Right forelimb (tissue), 1 donor: ENCODE results near the gene CLK4.

ENCODE experiments used
- DNase-seq: peaks from one replicate; pipeline ENCODE4 v3.0.0-alpha.2; 2018

CLK4 gene

DNA sequence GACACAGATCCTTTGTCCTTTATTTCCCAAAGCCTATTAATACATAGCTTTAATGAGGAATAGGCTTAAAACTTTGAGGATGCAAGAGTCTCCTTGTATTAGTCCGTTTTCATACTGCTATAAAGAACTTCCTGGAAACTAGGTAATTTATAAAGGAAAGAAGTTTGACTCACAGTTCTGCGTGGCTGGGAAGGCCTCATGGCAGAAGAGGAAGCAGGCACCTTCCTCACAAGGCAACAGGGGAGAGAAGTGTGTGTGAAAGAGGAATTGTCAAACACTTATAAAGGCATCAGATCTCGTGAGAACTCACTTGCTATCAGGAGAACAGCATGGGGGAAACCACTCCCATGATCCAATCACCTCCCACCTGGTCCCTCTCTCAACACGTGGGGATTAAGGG is 5.4 kb upstream of the CLK4 start:
- no peak for DNase-seq

DNA sequence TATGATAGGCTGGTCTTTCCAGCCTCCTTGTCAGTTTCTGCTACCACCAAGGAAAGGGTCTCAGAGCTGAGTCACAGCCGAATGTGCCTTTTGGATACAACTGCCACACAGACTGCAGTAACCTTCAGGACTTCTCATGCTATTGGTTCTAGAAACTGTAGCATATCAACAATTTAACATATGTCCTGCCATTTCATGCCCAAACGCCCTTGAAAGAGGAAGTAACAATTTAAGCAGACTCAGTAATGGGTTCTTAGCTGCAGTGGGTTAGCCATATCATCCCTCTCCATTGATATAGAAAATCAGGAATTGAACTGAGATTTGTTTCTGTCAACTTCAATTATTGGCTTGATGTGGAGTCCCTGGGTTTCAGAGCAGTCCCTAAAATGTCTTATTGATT is 4.1 kb upstream of the CLK4 start:
- no peak for DNase-seq

DNA sequence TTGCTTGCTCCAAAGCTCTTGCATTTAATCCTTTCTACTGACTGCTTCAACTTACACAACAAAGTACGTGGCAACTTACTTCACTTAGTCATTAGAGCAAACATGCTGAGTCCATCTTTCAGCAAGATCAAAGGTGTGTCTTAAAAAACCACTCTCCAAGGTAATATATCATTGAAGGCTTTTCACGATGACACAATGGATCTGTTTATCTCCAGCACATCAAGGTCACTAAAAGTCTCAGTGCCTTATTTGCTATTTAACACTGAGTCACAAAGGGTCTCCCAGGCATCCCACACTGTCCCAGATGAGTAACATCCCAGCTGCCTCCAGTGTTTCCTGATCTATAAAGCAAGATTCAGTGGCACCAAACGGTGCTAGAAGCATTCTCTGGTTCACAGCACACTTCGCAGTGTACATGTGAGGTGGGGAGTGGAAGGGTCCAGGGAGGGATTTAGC is 3.7 kb upstream of the CLK4 start:
- no peak for DNase-seq

DNA sequence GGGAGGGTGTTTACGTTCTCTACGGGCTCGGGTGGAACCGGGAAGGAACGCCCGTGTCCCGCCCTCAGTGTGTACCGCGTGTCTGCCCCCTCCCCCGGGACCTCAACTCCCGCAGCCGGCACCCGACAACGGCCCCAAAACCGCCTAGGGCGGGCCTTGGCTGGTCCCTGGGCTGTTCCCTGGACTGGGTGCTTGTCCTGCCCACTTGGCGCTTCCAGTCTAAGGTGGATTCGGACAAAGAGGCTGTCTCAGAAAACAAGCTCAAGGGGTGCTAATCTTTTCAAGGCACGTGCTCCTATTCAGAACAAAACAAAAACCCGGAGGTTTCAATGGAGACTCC is 379 bp upstream of the CLK4 start:
- DNase-seq = no peak

DNA sequence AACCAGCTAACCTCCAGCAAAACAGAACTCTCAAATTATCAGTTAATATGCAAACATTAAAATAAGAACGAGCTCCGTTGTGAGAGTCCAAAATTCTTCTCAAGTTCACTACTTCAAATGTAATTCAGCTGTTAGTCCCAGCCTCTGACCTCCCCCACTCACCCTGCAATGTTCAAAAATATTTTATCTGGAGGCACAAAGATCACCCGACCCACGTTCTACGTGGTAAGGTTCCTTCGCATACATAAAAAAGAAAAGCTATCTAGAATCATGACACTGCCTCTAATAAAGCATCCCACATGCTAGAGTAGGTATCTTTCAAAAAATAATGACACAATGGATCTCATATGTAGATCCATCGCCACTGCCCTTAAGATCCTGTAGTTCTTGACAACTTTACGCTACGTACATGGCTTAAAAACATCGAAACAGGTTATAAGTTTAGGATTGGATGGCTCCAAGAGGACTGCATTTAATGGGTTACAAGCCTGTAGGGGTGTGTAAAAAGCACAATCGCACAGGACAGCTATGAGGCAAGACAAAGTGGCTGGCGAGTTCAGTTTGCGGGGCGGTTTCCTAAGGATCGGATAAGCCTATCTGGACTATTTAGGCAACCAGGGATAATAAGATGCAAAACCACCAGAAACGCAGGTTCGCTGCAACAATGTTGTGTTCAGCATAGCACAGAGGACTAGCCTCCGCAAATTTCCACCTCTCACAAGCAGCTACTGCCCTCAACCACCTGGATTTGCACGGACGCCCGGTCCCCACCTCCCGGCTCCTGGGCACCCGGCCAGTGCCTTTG is 969 bp downstream of the CLK4 start:
- DNase-seq = no peak

DNA sequence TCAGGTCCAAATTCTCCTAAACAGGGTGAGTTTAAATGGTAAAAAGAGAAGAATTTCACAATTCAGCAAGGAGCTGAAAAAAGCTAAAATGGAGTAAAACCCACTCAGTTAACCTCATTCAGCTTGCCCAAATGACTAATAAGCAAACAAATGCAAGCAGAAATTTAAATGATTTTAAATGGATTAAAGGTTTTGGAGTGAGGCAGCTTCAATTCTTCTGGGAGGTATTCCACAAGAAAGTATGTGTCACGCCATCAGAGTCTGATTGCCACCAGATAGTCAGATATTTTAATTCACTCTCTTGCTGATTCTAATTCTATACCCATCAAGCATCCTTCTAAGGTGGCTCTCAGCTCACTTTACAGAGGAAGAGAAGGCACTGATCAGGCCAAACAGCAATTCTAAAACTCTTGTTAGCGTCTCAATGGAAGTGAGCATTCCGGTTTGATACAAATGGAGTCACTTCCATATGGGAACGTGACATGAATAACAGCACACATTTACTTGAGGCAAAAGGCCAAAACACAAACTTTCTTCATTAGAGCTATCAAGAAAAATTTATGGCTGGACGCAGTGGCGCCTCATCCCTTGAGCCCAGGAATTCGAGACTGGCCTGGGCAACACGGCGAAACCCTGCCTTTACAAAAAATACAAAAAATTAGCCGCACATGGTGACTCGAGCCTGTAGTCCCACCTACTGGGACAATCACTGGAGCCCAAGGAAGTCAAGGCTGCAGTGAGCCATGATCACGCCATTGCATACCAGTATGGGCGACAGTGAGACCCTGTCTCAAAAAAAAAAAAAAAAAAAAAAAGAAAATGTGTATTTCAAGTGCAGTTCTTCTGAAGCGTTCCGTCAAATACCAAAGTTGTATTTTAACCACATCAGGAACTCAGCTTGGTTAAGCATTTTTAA is 2.0 kb downstream of the CLK4 start:
- no peak for DNase-seq

DNA sequence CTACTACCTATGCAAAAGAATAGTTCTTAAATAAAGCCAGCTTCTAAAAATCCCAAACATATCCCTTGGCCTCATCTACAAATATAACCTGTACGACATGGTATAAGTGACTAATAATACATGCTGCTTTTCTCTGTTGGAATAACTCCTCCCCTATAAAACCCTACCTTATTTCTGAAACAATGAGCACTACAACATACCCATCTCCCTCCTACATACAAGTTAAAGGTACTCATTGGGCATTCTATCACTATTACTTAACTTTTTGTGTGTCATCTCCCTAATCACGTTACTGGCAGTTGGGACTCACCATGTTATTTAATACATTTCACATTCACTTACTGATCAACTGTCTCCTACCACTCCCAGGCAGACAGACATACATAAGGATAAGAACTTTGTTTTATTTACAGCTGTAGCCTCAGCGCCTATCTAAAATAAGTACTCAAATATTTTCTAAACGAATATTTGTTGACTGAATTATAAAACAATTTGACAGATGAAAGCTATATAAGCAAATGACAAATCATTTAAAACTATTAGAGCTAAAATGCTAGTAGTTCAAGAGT is 4.1 kb downstream of the CLK4 start:
- DNase-seq = no peak

DNA sequence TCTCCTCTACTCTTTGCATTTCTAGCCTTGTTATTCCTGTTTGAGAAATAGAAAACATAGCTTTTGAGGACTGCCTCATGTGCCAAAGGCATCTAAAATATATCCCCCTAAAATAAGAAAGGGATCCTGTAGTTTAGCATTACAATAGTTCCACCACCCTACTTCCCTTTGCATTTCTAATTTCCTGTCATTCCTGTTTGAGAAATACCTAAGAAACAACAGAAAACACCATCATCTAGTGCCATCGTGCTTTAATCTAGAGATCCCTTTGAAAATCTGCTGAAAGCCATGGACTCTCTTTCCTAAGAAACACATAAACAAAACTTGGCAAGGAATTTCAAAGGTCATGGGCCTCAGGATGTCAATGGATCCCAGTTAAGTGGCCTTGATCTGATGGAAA is 7.5 kb downstream of the CLK4 start:
- no peak for DNase-seq

DNA sequence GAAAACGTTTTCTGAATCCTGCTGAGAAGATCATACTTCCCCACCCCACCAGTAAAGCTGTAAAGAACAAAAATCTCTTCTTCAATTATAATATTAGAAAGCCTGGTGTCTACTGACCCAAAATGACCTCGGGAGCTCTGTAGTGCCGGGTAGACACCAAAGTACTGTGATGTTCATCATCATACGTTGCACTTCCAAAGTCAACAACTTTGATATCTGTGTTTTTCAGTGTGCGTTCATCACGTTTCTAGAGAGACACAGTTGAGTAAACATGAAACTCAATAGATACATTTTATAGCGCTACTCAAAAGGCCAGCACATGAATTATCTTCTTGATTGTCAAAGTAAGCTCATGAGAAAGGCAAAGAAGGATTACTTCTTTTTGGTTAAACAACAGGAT is 14.6 kb downstream of the CLK4 start:
- DNase-seq = no peak

DNA sequence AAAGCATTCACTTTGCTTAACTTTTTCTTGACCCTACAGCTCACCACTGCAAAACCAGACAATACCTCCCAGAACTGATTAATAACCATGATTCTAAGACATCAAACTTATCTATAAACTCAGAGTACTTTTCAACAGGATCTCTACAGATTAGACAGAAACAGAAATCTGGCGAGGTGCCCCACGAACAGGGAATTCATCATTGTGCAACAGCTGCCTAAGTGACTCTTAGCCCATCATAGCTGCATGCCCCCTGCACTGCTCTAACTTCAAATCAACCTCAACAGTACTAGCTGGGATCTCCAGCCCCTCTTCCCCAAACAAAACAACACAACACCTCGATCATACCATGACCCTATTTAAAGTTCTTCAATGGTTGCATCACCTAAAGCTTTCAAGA is 20.6 kb downstream of the CLK4 start:
- no peak for DNase-seq

DNA sequence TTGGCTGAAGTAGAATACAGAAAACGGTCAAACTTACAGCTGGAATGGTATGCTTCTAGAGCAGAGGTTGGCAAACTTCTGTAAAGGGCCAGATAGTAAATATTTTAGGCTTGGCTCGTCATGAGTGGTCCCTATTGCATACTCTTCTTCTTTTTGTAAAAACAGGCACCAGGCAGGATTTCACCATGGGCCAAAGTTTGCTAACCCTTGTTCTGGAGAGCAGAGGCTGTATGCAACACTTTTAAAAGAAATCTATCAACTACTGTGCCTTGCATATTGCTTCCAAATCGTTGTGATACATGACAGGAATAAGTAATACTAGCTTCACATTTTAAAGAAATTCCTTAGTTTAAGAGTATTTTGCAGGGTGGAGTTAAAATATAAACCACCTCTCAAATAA is 21.1 kb downstream of the CLK4 start:
- DNase-seq = no peak

DNA sequence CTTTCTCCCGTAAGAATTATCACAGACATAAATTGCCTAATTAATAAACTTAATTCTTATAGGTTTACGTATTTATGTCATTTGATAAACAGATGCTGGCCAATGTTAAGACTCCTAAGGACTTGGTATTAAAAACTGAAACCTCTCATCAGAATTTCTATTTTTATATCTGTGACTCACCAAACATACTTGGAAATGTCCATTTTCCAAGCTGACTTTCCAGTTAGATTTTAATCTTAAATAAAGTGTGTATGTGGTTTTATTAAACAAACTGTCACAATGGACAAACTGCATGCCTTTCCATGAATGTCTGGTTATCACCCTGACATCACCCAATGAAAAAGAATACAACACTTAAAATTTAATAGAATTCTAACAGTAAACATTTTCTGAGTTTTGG is 24.1 kb downstream of the CLK4 start:
- no peak for DNase-seq

DNA sequence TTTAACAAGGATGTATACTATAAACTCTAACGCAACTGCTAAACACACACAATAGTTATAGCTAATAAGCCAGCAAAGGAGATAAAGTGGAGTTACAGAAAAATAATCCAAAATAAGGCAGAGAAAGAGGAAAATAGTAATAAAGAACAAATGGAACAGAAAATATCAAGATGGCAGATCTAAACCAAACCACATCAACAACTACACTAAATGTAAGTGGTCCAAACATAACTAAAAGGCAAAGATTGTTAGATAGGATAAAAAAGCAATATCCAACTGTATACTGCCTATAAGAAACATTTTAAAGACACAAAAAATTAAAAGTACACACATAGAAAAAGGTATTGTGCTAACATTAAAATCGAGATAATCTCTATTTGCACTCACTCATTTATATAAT is 31.1 kb downstream of the CLK4 start:
- DNase-seq = no peak

DNA sequence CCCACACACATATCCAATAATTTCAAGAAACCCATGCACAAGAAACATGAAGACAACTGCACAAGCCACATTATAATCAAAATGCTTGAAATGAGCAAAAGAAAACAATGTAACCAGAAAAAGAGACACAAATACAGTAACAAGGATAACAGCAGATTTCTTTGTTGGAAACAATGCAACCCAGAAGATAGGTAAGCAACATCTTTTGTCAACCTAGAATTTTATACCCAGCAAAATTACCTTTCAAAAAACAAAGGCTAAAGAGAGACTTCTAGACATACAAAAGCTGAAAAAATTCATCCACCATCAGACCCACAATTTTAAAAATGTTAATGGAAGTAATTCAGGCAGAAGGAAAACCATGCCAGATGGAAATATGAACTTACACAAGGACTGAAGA is 31.7 kb downstream of the CLK4 start:
- no peak for DNase-seq

DNA sequence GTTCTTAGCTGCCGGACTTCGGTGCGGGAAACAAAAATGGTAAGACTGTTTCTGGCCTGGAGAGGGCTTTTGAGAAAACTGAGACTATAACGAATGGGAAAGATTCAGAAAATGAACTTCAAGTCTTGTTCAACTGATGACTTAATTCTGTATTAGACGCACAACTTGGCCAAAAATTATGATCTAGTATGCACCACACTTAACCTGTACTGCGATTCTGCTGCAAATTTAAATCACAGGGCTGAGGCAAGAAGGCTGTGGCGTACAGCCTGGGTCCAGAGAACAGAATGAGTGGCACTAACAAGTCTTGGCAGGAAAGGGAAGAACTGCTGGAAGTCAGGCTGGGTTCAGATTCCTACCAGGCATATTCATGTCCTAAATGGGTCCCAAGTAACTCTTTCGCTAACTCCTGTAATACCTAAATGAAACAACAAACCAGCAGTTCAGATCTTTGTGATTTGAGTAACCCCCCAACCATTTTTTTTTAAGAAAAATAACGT is 35.9 kb downstream of the CLK4 start:
- DNase-seq = no peak

DNA sequence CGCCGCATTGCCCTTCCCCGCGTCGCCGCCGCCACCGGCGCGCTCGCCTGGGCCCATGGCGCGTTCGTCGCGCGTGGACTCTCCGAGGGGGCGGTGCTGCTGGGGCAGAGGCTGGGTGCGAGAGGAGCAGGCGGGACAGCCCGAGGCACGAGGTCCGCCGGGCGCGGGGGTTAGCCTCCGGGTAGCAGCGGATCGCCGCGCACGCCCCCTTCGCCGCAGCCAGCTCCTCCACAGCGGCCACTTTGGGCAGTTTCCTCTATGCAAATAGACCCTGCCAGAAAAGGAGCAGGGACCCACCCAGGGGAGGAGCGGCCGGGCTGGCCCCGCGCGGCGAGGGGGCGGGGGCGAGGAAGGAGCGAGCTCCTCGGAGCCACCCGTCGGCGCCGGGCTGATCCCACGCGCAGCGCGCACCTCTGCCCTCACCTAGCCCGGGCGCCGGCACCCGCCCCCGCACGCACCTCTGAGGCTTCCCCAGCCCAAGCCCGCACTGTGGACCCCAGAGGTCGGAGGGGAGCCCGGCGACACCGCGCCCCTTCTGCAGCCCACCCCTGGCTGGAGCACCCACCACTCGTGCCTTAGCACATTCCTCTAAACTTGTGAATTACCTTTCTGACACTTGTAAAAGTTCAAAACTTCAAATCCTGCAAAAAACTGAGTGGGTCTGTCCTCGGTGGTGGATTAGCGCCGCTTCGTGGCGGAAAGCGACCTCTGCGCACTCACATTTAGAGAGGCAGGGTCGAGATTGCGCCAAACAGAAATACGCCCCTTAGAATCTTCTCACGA is 36.5 kb downstream of the CLK4 start, which contains the start of gene COL23A1:
TSS of gene COL23A1 (minus strand) at position 253 of the 783 bp plus-strand sequence.
- peak; percentile 82 for DNase-seq

DNA sequence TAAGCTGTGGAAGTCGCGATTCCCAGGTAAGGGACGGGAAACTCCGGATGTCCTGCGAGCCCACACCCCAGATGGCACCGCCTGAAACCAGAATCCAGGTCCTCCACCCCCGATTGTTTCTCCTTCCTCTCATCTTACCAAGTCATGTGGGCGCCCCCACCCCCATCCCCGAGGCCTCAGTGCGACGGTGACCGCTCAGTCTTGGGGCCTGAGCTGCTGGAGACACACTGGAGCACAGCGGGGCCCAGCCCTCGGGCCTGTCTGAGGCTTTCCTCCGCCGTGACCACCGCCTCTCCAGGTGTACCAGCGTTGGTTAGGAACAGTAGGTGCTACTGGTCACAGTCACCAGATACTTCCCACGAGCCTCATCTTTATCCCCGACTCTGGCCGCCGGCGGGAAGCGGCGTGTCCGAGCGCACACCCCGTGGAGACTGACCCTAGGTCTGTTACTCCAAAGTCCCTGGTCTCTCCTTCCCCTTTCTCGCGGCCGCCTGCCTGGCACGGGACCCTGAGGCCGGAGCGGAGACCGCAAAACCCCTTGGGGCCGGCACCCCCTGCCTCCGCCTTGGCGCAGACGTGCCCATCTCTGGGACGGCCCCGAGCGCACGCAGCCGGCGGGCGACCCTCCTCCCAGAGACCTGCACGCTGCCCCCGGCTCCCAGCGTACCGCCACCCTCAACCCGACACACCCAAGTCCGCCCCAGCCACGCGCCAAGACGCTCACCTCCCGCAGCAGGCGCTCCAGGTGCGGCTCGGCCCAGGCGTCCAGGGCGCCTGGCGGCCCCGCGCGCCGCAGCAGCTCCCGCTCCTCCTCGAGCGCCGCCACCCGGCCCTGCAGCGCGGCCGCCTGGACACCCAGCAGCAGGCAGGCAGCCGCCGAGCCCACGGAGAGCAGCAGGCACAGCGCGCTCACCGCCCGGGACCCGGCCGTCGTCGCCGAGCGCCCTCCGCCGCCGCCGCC is 37.4 kb downstream of the CLK4 start:
- DNase-seq = peak; percentile 65

DNA sequence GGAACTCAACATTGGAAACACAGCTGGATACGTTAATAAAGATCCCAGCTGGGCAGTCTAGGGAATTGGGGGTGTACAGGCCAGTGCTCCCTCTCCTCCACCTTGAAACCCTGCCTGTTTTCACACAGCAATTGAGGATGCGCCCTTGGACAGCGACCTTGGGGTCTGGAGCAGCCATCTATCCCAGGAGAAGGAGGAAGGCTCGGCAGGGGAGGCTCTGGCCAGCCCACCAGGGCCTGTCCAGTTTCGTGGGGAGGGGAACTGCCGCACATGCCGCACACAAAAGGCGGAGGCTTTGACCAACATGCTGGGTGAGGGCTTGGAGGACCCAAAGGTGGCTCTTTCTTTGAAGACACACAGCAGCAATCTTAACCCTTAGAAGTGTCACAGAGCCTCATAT is 38.1 kb downstream of the CLK4 start:
- no peak for DNase-seq

DNA sequence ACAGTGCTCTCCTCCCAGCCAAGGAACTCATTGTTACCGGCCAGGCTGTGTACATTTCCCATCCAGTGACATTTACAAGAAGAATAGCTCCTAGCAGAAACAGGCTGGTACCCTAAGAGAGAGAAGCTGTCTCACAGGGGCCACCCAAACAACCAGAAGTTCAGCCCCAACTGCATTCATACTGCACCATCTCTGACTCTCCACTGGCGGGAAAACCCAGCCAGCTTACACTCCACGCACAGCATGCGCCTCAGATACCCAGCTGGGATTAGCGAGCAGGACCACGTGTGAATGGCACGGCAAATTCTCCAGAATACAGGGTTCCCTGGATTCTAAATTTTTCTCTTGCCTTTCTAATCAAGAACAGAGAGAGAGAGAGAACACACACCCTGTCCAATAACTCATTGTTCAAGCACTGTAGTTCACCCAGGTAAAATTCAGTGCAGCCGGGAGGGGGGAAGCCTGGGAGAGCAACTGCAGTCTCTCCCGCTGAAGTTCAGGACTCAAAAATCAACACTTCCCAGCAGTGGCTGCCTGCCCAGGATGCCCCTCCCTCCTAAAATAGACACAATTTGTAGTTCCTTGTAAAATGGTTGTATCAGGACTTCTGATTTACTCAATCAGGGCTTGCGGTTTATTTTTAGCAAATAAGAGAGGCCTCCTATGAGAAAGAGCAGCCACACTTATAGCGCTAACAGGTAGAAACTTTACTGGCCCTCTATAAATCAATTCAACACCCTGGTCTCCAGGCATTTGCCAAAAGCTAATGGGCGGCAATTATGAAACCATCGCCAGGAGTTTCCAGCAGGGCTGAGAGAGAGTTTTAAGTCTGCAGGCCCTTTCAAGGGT is 38.9 kb downstream of the CLK4 start:
- peak; percentile 58 for DNase-seq

DNA sequence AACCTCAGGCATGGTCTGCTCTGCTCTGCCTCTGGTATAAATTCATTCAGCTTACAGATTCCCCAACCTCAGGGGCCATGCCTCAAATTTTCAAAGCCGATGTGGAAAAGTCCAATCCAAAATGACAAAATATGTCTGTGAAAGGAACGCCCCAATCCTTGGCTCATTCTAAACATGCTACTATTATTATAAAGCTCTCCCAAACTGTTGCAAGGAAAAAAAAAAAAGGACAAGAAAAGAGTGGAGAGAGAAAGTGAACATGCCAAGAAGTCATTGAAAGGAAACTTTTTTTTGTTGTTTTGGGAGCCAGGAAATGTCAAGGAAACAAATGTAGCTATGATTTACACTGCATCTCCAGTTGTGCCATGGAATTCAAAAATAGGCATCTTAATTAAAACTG is 40.5 kb downstream of the CLK4 start:
- DNase-seq = no peak

DNA sequence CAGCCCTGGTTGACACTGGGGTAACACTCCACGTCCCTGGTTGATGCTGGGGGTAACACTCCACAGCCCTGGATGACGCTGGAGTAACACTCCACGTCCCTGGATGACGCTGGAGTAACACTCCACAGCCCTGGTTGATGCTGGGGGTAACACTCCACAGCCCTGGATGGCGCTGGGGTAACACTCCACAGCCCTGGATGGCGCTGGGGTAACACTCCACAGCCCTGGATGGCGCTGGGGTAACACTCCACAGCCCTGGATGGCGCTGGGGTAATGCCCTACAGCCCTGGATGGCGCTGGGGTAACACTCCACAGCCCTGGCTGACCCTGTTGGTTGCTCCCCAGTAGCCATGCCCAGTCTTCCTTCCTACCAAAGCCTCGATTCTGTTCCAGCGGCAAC is 41.4 kb downstream of the CLK4 start:
- DNase-seq = peak; percentile 75
